ENCODE data around the gene SLC1A2.
A peak's percentile ranks its signal among the peaks of the same experiment; 100 is the strongest.

The SLC1A2 gene

DNA sequence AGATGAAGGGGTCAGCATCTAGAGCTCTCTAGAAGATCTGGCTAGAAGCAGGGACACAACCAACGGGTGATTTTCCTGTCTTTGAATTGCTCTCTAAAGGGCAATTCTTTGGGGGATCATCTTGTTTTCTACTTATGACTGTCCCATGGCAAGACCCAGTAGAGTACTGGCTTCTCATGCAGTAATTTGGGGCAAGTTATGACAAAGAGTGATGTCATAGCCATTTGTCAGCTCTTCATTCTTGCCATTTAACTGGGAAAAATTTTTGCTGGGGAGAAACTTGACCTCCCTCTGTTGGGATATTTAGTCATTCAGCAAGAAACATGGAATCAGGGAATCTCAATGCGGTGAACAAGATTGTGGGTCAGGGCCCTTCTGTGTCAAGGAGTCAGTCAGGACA lies 80.4 kb downstream of the SLC1A2 start:
- TF ChIP-seq, protein P1, sequence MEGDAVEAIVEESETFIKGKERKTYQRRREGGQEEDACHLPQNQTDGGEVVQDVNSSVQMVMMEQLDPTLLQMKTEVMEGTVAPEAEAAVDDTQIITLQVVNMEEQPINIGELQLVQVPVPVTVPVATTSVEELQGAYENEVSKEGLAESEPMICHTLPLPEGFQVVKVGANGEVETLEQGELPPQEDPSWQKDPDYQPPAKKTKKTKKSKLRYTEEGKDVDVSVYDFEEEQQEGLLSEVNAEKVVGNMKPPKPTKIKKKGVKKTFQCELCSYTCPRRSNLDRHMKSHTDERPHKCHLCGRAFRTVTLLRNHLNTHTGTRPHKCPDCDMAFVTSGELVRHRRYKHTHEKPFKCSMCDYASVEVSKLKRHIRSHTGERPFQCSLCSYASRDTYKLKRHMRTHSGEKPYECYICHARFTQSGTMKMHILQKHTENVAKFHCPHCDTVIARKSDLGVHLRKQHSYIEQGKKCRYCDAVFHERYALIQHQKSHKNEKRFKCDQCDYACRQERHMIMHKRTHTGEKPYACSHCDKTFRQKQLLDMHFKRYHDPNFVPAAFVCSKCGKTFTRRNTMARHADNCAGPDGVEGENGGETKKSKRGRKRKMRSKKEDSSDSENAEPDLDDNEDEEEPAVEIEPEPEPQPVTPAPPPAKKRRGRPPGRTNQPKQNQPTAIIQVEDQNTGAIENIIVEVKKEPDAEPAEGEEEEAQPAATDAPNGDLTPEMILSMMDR (conservative IDR thresholded peaks at IDR 0.05; ENCODE audit: low read depth, low read length) = no peak
- no peak overlapping the region for H3K4me3 ChIP-seq (ENCODE audit: low read length)
- DNase-seq (ENCODE audit: low read depth) = no peak

DNA sequence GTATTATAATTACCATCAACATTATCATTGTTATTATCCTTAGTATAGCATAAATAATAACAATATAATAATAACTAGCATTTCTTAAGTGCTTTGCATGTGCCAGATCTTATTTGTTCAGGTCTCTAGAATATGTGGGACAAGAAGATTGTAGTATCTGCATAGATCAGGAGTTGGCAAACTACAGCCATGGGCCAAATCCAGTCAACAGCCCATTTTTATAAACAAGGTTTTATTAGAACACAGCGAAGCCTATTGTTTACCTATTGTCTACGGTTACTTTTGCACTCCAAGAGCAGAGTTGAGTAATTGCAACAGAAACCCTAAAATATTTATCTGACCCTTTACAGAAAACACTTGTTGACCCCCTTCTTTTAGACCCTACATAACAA lies 81.4 kb downstream of the SLC1A2 start:
- no peak for DNase-seq (ENCODE audit: low read depth)
- TF ChIP-seq, protein P1 (conservative IDR thresholded peaks at IDR 0.05; ENCODE audit: low read depth, low read length) = no peak
- no peak overlapping the region for H3K4me3 ChIP-seq (ENCODE audit: low read length)

DNA sequence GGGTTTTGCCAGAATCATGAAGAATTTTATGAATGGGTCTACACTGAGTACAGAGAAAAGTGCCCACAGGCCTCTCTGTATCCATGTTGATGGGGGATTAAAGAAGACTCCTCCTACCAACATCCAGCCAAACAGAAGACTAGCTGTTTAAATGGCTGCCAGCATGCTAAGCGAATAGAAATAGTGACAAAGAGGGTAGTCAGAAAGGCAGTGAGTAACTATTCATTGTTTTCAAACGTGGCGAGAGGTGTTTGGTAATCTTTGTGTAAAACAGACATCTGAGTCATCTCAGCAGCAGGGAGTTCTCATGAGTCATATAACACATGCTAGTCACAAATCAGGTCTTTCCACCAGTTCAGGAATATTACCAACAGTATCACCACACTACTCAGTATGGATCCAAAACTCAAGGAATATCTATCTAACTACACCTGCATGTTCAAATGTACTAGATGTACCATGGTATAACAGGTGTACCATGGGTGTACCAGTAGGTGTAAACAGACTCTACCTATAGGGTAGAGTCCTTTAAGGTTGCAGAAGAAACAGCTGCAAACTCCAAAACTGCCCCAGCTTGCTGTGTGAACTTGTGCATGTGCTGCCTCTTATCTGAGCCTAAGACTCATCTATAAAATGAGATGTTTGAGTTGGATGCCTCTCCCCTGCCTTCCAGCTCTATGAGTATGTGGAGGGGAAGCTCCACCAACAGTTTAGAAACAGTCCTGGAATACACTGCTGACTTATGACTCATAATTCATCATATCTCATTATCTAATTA lies 82.0 kb downstream of the SLC1A2 start:
- H3K4me3 ChIP-seq (ENCODE audit: low read length) = no peak overlapping the region
- peak; percentile 88 for DNase-seq (ENCODE audit: low read depth)
- TF ChIP-seq, protein P1 (conservative IDR thresholded peaks at IDR 0.05; ENCODE audit: low read depth, low read length) = no peak

DNA sequence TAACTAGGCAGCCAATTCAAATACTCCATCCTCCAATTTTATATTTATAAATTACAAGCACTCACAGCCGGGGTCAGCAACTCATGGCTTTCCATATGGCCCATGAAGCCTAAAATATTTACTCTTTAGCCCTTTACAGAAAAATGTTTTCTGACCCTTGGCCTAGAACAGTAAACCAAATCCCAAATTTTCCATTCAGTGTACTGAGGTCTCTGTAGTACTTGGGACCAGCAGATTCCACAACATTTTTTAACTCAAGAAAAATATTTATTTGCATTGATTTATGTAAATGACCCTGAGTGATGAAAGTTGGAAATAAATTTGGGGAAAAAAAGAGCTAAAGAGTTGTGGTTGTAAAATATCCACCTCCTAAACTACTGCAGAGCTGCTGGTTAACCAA lies 82.6 kb downstream of the SLC1A2 start:
- TF ChIP-seq, protein P1 (conservative IDR thresholded peaks at IDR 0.05; ENCODE audit: low read depth, low read length) = no peak
- no peak overlapping the region for H3K4me3 ChIP-seq (ENCODE audit: low read length)
- DNase-seq (ENCODE audit: low read depth) = no peak

DNA sequence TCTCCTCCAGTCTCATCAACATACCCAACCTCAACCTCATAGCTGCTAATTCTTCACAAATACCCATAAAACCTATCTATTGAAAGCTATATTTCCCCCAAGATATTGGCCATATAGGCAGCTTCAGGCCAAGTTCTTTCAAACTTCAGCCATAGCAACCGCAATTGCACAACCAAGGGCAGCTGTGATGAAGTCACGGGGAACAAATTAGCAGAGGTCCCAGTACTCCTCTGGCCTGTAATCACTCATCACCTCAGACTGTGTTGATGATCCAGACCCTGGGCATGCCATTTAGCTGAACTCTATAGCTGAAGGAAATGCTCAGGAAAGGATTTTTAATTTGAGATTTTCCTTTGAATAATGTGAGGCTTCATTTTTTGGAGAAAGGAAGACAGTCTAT lies 84.1 kb downstream of the SLC1A2 start:
- DNase-seq (ENCODE audit: low read depth) = no peak

DNA sequence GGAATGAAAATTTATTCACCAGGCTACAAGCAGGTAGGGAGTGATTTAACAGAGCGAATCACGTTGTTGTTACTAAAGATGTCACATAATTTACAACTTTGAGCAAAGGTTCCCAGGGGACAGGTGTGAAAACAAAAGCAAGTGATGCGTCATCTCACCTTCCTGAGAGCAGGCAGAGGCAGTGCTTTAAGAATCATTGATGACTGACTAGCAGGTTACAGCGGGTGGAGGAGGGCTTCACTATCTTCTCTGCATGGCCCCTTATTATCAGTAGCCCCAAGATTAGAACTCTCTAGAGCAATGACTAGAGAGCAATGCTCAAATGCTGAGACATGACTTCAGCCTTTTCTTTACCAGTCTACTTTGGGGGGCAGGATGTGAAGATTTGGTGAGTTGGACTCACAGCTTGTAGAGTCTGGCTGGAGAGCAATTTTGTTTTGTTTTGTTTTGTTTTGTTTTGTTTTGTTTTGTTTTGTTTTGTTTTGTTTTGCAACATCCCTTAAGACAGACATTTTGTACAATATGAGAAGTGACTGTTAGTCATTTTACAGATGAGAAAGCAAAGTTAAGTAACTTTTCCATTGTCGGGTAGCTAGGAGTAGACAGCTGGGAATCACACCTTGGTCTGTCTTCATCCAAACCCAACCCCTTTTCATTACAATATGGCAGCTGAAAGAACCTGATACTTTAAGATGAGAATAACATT lies 84.8 kb downstream of the SLC1A2 start:
- DNase-seq (ENCODE audit: low read depth) = no peak
- H3K4me3 ChIP-seq (ENCODE audit: low read length) = no peak overlapping the region
- TF ChIP-seq, protein P1 (conservative IDR thresholded peaks at IDR 0.05; ENCODE audit: low read depth, low read length) = no peak

More for the DNA sequence above, 84.1 kb downstream of the SLC1A2 start:
- TF ChIP-seq, protein P1 (conservative IDR thresholded peaks at IDR 0.05; ENCODE audit: low read depth, low read length) = no peak
- no peak overlapping the region for H3K4me3 ChIP-seq (ENCODE audit: low read length)

DNA sequence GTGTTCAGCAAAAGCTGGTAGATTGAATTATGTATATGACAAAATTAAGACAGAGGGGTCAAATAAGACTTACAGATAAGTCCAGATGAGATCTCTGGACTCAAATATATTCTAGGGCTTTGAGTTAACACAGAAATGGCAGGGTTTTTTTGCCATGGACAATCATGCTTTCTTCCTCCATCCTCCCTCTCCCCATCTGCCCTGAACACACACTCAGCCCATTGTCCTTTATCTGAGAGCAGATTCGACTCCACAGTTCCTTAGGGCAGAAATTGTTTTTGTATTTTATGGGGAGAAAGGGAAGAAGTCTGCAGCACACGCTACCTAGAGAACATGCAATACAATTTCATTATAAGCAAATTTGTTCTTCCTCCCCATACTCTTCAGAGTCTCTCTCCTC lies 86.8 kb downstream of the SLC1A2 start:
- TF ChIP-seq, protein P1 (conservative IDR thresholded peaks at IDR 0.05; ENCODE audit: low read depth, low read length) = no peak
- DNase-seq (ENCODE audit: low read depth) = no peak
- H3K4me3 ChIP-seq (ENCODE audit: low read length) = no peak overlapping the region
